IMR-90 (cell line): ENCODE results near the gene GPC6. TPM values are rescaled to one million over a fixed set of nuclear protein-coding genes. Genes with fewer than 3 reads are reported as not detected.

Experiments
- ATAC-seq: fragments of 200-7000 bp; cut with Tn5 transposase; 2 replicates; pipeline ENCODE4 v1.9.1; 2020; ENCODE audit warnings: low read depth, mild to moderate bottlenecking, moderate library complexity
- BruUV-seq: library from RNA; stranded (reverse); fragments of 400-500 nt; replicated peaks from 2 replicates; lab custom pipeline; 2021; lab: Mats Ljungman, UMichigan
- CTCF ChIA-PET: fragments of 300-600 bp; formaldehyde crosslinking; extraction: SDS; loops from one replicate; lab custom pipeline; 2021; ENCODE audit warnings: antibody characterized with exemption; lab: Yijun Ruan, JAX
- POLR2A ChIA-PET: fragments of 300-600 bp; sonication (Branson Sonifier 250); formaldehyde crosslinking; loops from one replicate; lab custom pipeline; 2022; ENCODE audit warnings: antibody characterized with exemption; ENCODE audit not compliant: unreplicated experiment; lab: Charles Lee
- DNase-seq: peaks from one replicate; pipeline ENCODE4 v3.0.0; 2013
- H2AFZ ChIP-seq: replicated peaks from 2 replicates; pipeline ENCODE3; 2013; ENCODE audit warnings: low read length, mild to moderate bottlenecking; ENCODE audit not compliant: poor library complexity
- H2AK5ac ChIP-seq: 2 replicates; pipeline ENCODE4 v1.6.1; 2013; ENCODE audit warnings: low read depth, low read length, inconsistent platforms
- H2AK9ac ChIP-seq: replicated peaks from 2 replicates; pipeline ENCODE3; 2013; ENCODE audit warnings: mild to moderate bottlenecking, low read depth, low read length, moderate library complexity; ENCODE audit not compliant: poor library complexity
- H2BK120ac ChIP-seq: 2 replicates; pipeline ENCODE4 v1.6.1; 2013; ENCODE audit warnings: low read depth, low read length, inconsistent platforms
- H2BK15ac ChIP-seq: 3 replicates; pipeline ENCODE4 v1.6.1; 2013; ENCODE audit warnings: low read depth, low read length, inconsistent platforms
- H2BK20ac ChIP-seq: 2 replicates; pipeline ENCODE4 v1.6.1; 2013; ENCODE audit warnings: low read depth, mild to moderate bottlenecking, inconsistent platforms, low read length, moderate library complexity
- H2BK5ac ChIP-seq: 2 replicates; pipeline ENCODE4 v1.6.1; 2013; ENCODE audit warnings: mild to moderate bottlenecking, low read depth, low read length, inconsistent platforms; ENCODE audit not compliant: poor library complexity, severe bottlenecking
- H3K14ac ChIP-seq: replicated peaks from 2 replicates; pipeline ENCODE4 v1.6.1; 2013; ENCODE audit warnings: low read depth, low read length, inconsistent platforms
- H3K18ac ChIP-seq: 2 replicates; pipeline ENCODE4 v1.6.1; 2013; ENCODE audit warnings: low read depth, low read length, control low read depth
- H3K23ac ChIP-seq: 2 replicates; pipeline ENCODE4 v1.6.1; 2013; ENCODE audit warnings: low read depth, low read length, inconsistent platforms
- H3K27ac ChIP-seq: 2 replicates; pipeline ENCODE4 v1.5.1; 2013; ENCODE audit warnings: mild to moderate bottlenecking, control low read depth, low read length; ENCODE audit not compliant: insufficient read depth
- H3K27me3 ChIP-seq: 2 replicates; pipeline ENCODE4 v1.6.1; 2013; ENCODE audit warnings: low read length; ENCODE audit not compliant: control insufficient read depth, insufficient read depth
- H3K36me3 ChIP-seq: 2 replicates; pipeline ENCODE4 v1.6.1; 2013; ENCODE audit warnings: low read length, mixed read lengths; ENCODE audit not compliant: control insufficient read depth, insufficient read depth
- H3K4ac ChIP-seq: 2 replicates; pipeline ENCODE4 v1.6.1; 2013; ENCODE audit warnings: low read depth, low read length, inconsistent platforms
- H3K4me1 ChIP-seq: 2 replicates; pipeline ENCODE4 v1.6.1; 2013; ENCODE audit warnings: low read length, mixed read lengths; ENCODE audit not compliant: control insufficient read depth, insufficient read depth
- H3K4me2 ChIP-seq: 2 replicates; pipeline ENCODE4 v1.6.1; 2013; ENCODE audit warnings: low read depth, mild to moderate bottlenecking, control low read depth, low read length, moderate library complexity
- H3K4me3 ChIP-seq: 2 replicates; pipeline ENCODE4 v1.5.1; 2013; ENCODE audit warnings: low read depth, mild to moderate bottlenecking, control low read depth, low read length, moderate library complexity; ENCODE audit not compliant: insufficient read depth
- H3K56ac ChIP-seq: 2 replicates; pipeline ENCODE4 v1.6.1; 2013; ENCODE audit warnings: low read length, inconsistent platforms; ENCODE audit not compliant: insufficient read depth; ENCODE audit errors: extremely low read depth
- H3K79me1 ChIP-seq, 2 experiments: 2 replicates each; pipeline ENCODE4 v1.6.1; 2013; ENCODE audit warnings: low read length in 2 of 2, inconsistent platforms in 1 of 2, low read depth in 1 of 2
- H3K9ac ChIP-seq: 2 replicates; pipeline ENCODE4 v1.6.1; 2013; ENCODE audit warnings: low read depth, low read length, control low read depth
- H3K9me1 ChIP-seq: 2 replicates; pipeline ENCODE4 v1.6.1; 2013; ENCODE audit warnings: low read length, inconsistent platforms; ENCODE audit not compliant: insufficient read depth
- H3K9me3 ChIP-seq: 2 replicates; pipeline ENCODE4 v1.6.1; 2013; ENCODE audit warnings: low read length; ENCODE audit not compliant: control insufficient read depth, insufficient read depth
- H4K20me1 ChIP-seq: 2 replicates; pipeline ENCODE4 v1.6.1; 2013; ENCODE audit warnings: low read length, inconsistent platforms; ENCODE audit not compliant: insufficient read depth
- H4K5ac ChIP-seq: 2 replicates; pipeline ENCODE4 v1.6.1; 2013; ENCODE audit warnings: mild to moderate bottlenecking, low read depth, low read length, control low read depth
- H4K8ac ChIP-seq, 2 experiments: 2 replicates each; pipeline ENCODE4 v1.6.1; 2013; ENCODE audit warnings: low read depth in 2 of 2, low read length in 2 of 2, control low read depth in 1 of 2, inconsistent platforms in 1 of 2
- H4K91ac ChIP-seq: 2 replicates; pipeline ENCODE4 v1.6.1; 2013; ENCODE audit warnings: low read depth, low read length, inconsistent platforms; ENCODE audit not compliant: insufficient read depth
- CEBPB ChIP-seq: IDR thresholded peaks from 2 replicates; pipeline ENCODE4 v1.6.1; 2012; ENCODE audit warnings: low read depth, low read length, improper control_type of control experiment
- CHD1 ChIP-seq: IDR thresholded peaks from 2 replicates; pipeline ENCODE4 v1.6.1; 2012; ENCODE audit warnings: low read depth, low read length, improper control_type of control experiment
- CTCF ChIP-seq: conservative IDR thresholded peaks from 2 replicates; pipeline ENCODE4 v1.5.1; 2012; ENCODE audit warnings: mild to moderate bottlenecking, low read depth, low read length, improper control_type of control experiment
- FOS ChIP-seq: fragments of 150-350 bp; IDR thresholded peaks from 2 replicates; pipeline ENCODE4 v1.6.1; 2016; ENCODE audit warnings: low read depth, low read length
- MAFK ChIP-seq: IDR thresholded peaks from 2 replicates; pipeline ENCODE4 v1.6.1; 2012; ENCODE audit warnings: low read depth, low read length, improper control_type of control experiment
- RAD21 ChIP-seq: IDR thresholded peaks from 2 replicates; pipeline ENCODE4 v1.6.1; 2012; ENCODE audit warnings: low read length, improper control_type of control experiment
- RCOR1 ChIP-seq: IDR thresholded peaks from 2 replicates; pipeline ENCODE4 v1.6.1; 2012; ENCODE audit warnings: mild to moderate bottlenecking, low read length, improper control_type of control experiment; ENCODE audit not compliant: insufficient replicate concordance
- RFX5 ChIP-seq: IDR thresholded peaks from 2 replicates; pipeline ENCODE4 v1.8.0; 2012; ENCODE audit warnings: low read depth, mild to moderate bottlenecking, low read length, moderate library complexity
- SMC3 ChIP-seq: fragments of 150-350 bp; IDR thresholded peaks from 2 replicates; pipeline ENCODE4 v1.6.1; 2016; ENCODE audit warnings: low read depth, mild to moderate bottlenecking, antibody characterized with exemption, low read length, moderate library complexity
- WGBS, 2 experiments: methylation state at CpG; one replicate each; pipeline versions ENCODE4 v1.1.5 to v1.1.7; 2013; ENCODE audit warnings: missing lambda C conversion rate in 2 of 2; ENCODE audit not compliant: insufficient read length in 1 of 2; ENCODE audit errors: extremely low coverage in 2 of 2; 5-methylcytosine and 5-hydroxymethylcytosine counted together
- dilution Hi-C: fragments of 300-500 bp; cut with HindIII; formaldehyde crosslinking; loops from one replicate; pipeline ENCODE4 v1.14.3; 2018; ENCODE audit warnings: low sequenced_read_pairs; ENCODE audit not compliant: unreplicated experiment
- in situ Hi-C: fragments of 300-500 bp; cut with MboI; formaldehyde crosslinking; loops from 3 replicates; pipeline ENCODE4 v1.14.3; 2019; ENCODE audit warnings: low sequenced_read_pairs, inconsistent platforms, mixed read lengths
- intact Hi-C: fragments of 100-400 bp; cut with micrococcal nuclease; formaldehyde crosslinking; loops from 2 replicates; pipeline ENCODE4 v1.10.0; 2022
- polyA plus RNA-seq, 3 experiments: library from polyadenylated mRNA; depleted of rRNA; stranded (reverse); fragments of >200 nt; gene quantifications; 2 replicates each; pipeline ENCODE4 v1.2.3, GENCODE V29; 2012; ENCODE audit warnings: low replicate concordance in 1 of 3
- total RNA-seq: library from RNA; depleted of rRNA; stranded (reverse); fragments of >200 nt; gene quantifications from 2 replicates; pipeline ENCODE4 v1.2.3, GENCODE V29; 2012

GPC6 gene
- total and polyA plus RNA-seq, 2 of the 4 experiments (the other 2 are of a cell fraction) = 14.9 to 39.4 TPM

- Histone ChIP-seq H3K36me3 (no peaks in the 10 kb centered on the region), H4K8ac (no peak overlapping the region), H2AFZ (no peak overlapping the region), H2AK5ac (no peak overlapping the region), H3K4me2 (no peak overlapping the region), H3K56ac (no peak overlapping the region), H3K23ac (no peak overlapping the region), H3K14ac (no peak overlapping the region), H2BK120ac (no peak overlapping the region), H4K91ac (no peak overlapping the region), H3K79me1 (no peaks in the 10 kb centered on the region; a peak in 1 of 4 replicates), H2AK9ac (no peak overlapping the region), H3K27me3 (no peaks in the 10 kb centered on the region), H3K18ac (no peak overlapping the region), H2BK5ac (no peak overlapping the region), H2BK20ac (no peak overlapping the region), H4K20me1 (no peaks in the 10 kb centered on the region), H3K4me1 (no peaks in the 10 kb centered on the region), H3K9me1 (no peaks in the 10 kb centered on the region), H3K4ac (no peak overlapping the region), H2BK15ac (no peak overlapping the region), H3K4me3 (no peak overlapping the region), H4K5ac (no peak overlapping the region), H3K27ac (no peak overlapping the region), H3K9me3 (no peaks in the 10 kb centered on the region), H3K9ac (no peak overlapping the region)
- no CpG with 5 or more reads among the region's 2 CpGs for WGBS, 2 experiments
- no TSS peak for BruUV-seq
- ChIA-PET CTCF (no interaction called here), POLR2A (no interaction called here)
- ATAC-seq (peak; percentile 42), DNase-seq (peak; percentile 50)
- intact Hi-C loops (loop anchor here (10.0 kb wide), 1 partner anchor 125 kb away; no protein-coding TSS in a partner anchor), in situ Hi-C loops (no loop called here), dilution Hi-C loops (no loop called here)
- TF ChIP-seq MAFK = no peak
- TF ChIP-seq RAD21 = no peak
- TF ChIP-seq CHD1 = no peak
- no peak for TF ChIP-seq RFX5
- TF ChIP-seq CTCF = no peak
- TF ChIP-seq FOS = no peak
- TF ChIP-seq RCOR1 = no peak
- TF ChIP-seq CEBPB = peak; percentile 24; the same call in 1 of the 2 replicates
- no peak for TF ChIP-seq SMC3
Measured at GRCh38 chr13:93529961-93530360, 303.4 kb downstream of the GPC6 start.
